Urinary bladder (tissue), 4 donors: ENCODE data around the gene OTOG. TPM values are rescaled to one million over a fixed set of nuclear protein-coding genes. Genes with fewer than 3 reads are reported as not detected.

ENCODE experiments used
- DNase-seq: peaks from one replicate; pipeline ENCODE4 v3.0.0-alpha.2; 2015; ENCODE audit errors: extremely low spot score
- H3K27ac ChIP-seq: one replicate; pipeline ENCODE4 v1.5.1; 2013; ENCODE audit warnings: low read depth, mild to moderate bottlenecking, moderate library complexity
- H3K36me3 ChIP-seq: one replicate; pipeline ENCODE4 v1.6.1; 2013; ENCODE audit warnings: mild to moderate bottlenecking, moderate library complexity; ENCODE audit not compliant: insufficient read depth
- H3K4me1 ChIP-seq: one replicate; pipeline ENCODE4 v1.6.1; 2013; ENCODE audit warnings: mild to moderate bottlenecking, moderate library complexity; ENCODE audit not compliant: insufficient read depth
- H3K4me3 ChIP-seq: one replicate; pipeline ENCODE4 v1.5.1; 2013; ENCODE audit warnings: low read depth, low read length
- WGBS: extraction: QIAGEN DNeasy Blood & Tissue Kit; methylation state at CpG from one replicate; pipeline ENCODE4 v1.1.7; 2013; 5-methylcytosine and 5-hydroxymethylcytosine counted together
- polyA plus RNA-seq: library from polyadenylated mRNA; stranded (reverse); fragments of 200-250 nt; gene quantifications from one replicate; pipeline ENCODE4 v1.2.3, GENCODE V29; 2013
- total RNA-seq: library from RNA; depleted of rRNA; stranded (reverse); fragments of >200 nt; gene quantifications from one replicate; pipeline ENCODE4 v1.2.3, GENCODE V29; 2014
- donor health status: healthy with polysubstance abuse.
- donor health status: healthy.

OTOG gene
- total and polyA plus RNA-seq, 2 donors, result 0.05 TPM; not detected in 1

GRCh38 chr11:17537261-17537660 lies 9.8 kb upstream of the OTOG start:
- 91% methylated on average over 8 of the region's 8 CpGs for WGBS

GRCh38 chr11:17538054-17538453 lies 9.0 kb upstream of the OTOG start:
- WGBS, result 89% methylated on average over 1 of the region's 1 CpG
- Histone ChIP-seq H3K36me3 (no peaks in the 10 kb centered on the region), H3K27ac (no peak overlapping the region), H3K4me3 (no peak overlapping the region), H3K4me1 (no peaks in the 10 kb centered on the region)
- DNase-seq, result no peak

More at GRCh38 chr11:17537261-17537660, 9.8 kb upstream of the OTOG start:
- Histone ChIP-seq H3K4me1 (no peaks in the 10 kb centered on the region), H3K27ac (no peak overlapping the region), H3K36me3 (no peaks in the 10 kb centered on the region), H3K4me3 (no peak overlapping the region)
- no peak for DNase-seq

GRCh38 chr11:17538731-17539130 lies 8.3 kb upstream of the OTOG start:
- H3K27ac ChIP-seq, result no peak overlapping the region
- DNase-seq, result no peak
- H3K4me1 ChIP-seq, result no peaks in the 10 kb centered on the region
- H3K4me3 ChIP-seq, result no peak overlapping the region
- H3K36me3 ChIP-seq, result no peaks in the 10 kb centered on the region
- 60% methylated on average over 3 of the region's 3 CpGs for WGBS

GRCh38 chr11:17540807-17541206 lies 6.3 kb upstream of the OTOG start:
- no peaks in the 10 kb centered on the region for H3K36me3 ChIP-seq
- WGBS, result 89% methylated on average over 4 of the region's 4 CpGs
- no peak overlapping the region for H3K4me3 ChIP-seq
- H3K27ac ChIP-seq, result no peak overlapping the region
- DNase-seq, result no peak
- no peaks in the 10 kb centered on the region for H3K4me1 ChIP-seq

GRCh38 chr11:17541330-17541885 lies 5.7 kb upstream of the OTOG start:
- DNase-seq, result no peak
- H3K4me3 ChIP-seq, result no peak overlapping the region
- WGBS, result 67% methylated on average over 4 of the region's 4 CpGs

GRCh38 chr11:17542249-17542648 lies 4.8 kb upstream of the OTOG start:
- Histone ChIP-seq H3K4me1 (no peaks in the 10 kb centered on the region), H3K27ac (no peak overlapping the region), H3K36me3 (no peaks in the 10 kb centered on the region), H3K4me3 (no peak overlapping the region)
- DNase-seq, result no peak
- whole genome bisulfite sequencing, result 88% methylated on average over 4 of the region's 4 CpGs

More at GRCh38 chr11:17541330-17541885, 5.7 kb upstream of the OTOG start:
- H3K27ac ChIP-seq, result no peak overlapping the region
- H3K4me1 ChIP-seq, result no peaks in the 10 kb centered on the region
- no peaks in the 10 kb centered on the region for H3K36me3 ChIP-seq

GRCh38 chr11:17543041-17543440 lies 4.0 kb upstream of the OTOG start:
- no peak for DNase-seq
- H3K4me3 ChIP-seq, result no peak overlapping the region
- no peak overlapping the region for H3K27ac ChIP-seq
- WGBS, result 89% methylated on average over 2 of the region's 2 CpGs
- no peaks in the 10 kb centered on the region for H3K4me1 ChIP-seq
- no peaks in the 10 kb centered on the region for H3K36me3 ChIP-seq

GRCh38 chr11:17543574-17544180 lies 3.4 kb upstream of the OTOG start:
- H3K4me1 ChIP-seq, result no peaks in the 10 kb centered on the region
- H3K36me3 ChIP-seq, result no peaks in the 10 kb centered on the region
- no peak overlapping the region for H3K4me3 ChIP-seq
- WGBS, result 38% methylated on average over 17 of the region's 17 CpGs
- H3K27ac ChIP-seq, result no peak overlapping the region
- no peak for DNase-seq

- H3K27ac ChIP-seq, result no peak within 1 kb of the TSS
- no peaks in the 10 kb centered on the region for H3K4me1 ChIP-seq
- no peak for DNase-seq
- no peaks in the 10 kb centered on the region for H3K36me3 ChIP-seq
- 6% methylated on average over 32 of the region's 32 CpGs for WGBS
- H3K4me3 ChIP-seq, result no peak within 1 kb of the TSS
These were observed 2.9 kb upstream of the OTOG start, which contains the start of gene USH1C for GRCh38 chr11:17544181-17544622. TSS of gene USH1C (minus strand) at chr11:17544416. CDS start at chr11:17544307, 109 bp downstream.

GRCh38 chr11:17546240-17546639 lies 819 bp upstream of the OTOG start:
- WGBS, result 88% methylated on average over 2 of the region's 2 CpGs
- DNase-seq, result no peak
- no peaks in the 10 kb centered on the region for H3K4me1 ChIP-seq
- no peaks in the 10 kb centered on the region for H3K36me3 ChIP-seq
- H3K4me3 ChIP-seq, result no peak overlapping the region
- H3K27ac ChIP-seq, result no peak overlapping the region

- no peaks in the 10 kb centered on the region for H3K4me1 ChIP-seq
- H3K4me3 ChIP-seq, result no peak overlapping the region
- no peaks in the 10 kb centered on the region for H3K36me3 ChIP-seq
- no peak for DNase-seq
- WGBS, result 54% methylated on average over 9 of the region's 9 CpGs
- no peak overlapping the region for H3K27ac ChIP-seq
These were observed 873 bp downstream of the OTOG start for GRCh38 chr11:17547932-17548331.

- Histone ChIP-seq H3K4me1 (no peaks in the 10 kb centered on the region), H3K36me3 (no peaks in the 10 kb centered on the region), H3K4me3 (no peak overlapping the region), H3K27ac (no peak overlapping the region)
- DNase-seq, result no peak
- 76% methylated on average over 6 of the region's 6 CpGs for WGBS
These were observed 1.4 kb downstream of the OTOG start for GRCh38 chr11:17548444-17548843.

GRCh38 chr11:17550450-17551346 lies 3.6 kb downstream of the OTOG start:
- Histone ChIP-seq H3K4me1 (no peaks in the 10 kb centered on the region), H3K4me3 (no peak overlapping the region), H3K27ac (no peak overlapping the region), H3K36me3 (no peaks in the 10 kb centered on the region)
- 58% methylated on average over 12 of the region's 12 CpGs for WGBS
- no peak for DNase-seq
